Endothelial cell of umbilical vein (primary cell): ENCODE data around the gene HSD3B7. TPM values are rescaled to one million over a fixed set of nuclear protein-coding genes. Genes with fewer than 3 reads are reported as not detected.

Experiments used
- BruUV-seq: library from RNA; stranded (reverse); fragments of 400-500 nt; replicated peaks from 2 replicates; lab custom pipeline; 2021; lab: Mats Ljungman, UMichigan
- CTCF ChIA-PET: fragments of 300-600, 350-600 bp; sonication (Branson Sonifier 250); formaldehyde crosslinking; loops from one replicate; lab custom pipeline; 2021; ENCODE audit warnings: antibody characterized with exemption, inconsistent platforms; lab: Charles Lee
- POLR2A ChIA-PET: fragments of 300-600, 350-600 bp; sonication (Branson Sonifier 250); formaldehyde crosslinking; loops from one replicate; lab custom pipeline; 2021; ENCODE audit warnings: antibody characterized with exemption, inconsistent platforms; lab: Charles Lee
- DNase-seq: peaks from one replicate; pipeline ENCODE4 v3.0.0-alpha.2; 2011; ENCODE audit warnings: low read depth, low spot score
- FAIRE-seq: peaks from 2 replicates; lab custom pipeline; 2011; peaks lifted over from hg19 to GRCh38; lab: Jason Lieb, UNC
- H2AFZ ChIP-seq: 2 replicates; pipeline ENCODE4 v1.6.0; 2012; ENCODE audit warnings: low read depth, low read length, control low read depth, inconsistent platforms
- H3K27ac ChIP-seq: 2 replicates; pipeline ENCODE4 v1.5.1; 2011; ENCODE audit warnings: low read depth, mild to moderate bottlenecking, control low read depth, low read length, moderate library complexity; ENCODE audit not compliant: insufficient read depth
- H3K27me3 ChIP-seq, 2 experiments: 2 replicates each; pipeline versions ENCODE4 v1.6.0 to v1.6.1; 2011; ENCODE audit warnings: low read length in 2 of 2, mixed read lengths in 1 of 2; ENCODE audit not compliant: control insufficient read depth in 2 of 2, insufficient read depth in 2 of 2
- H3K36me3 ChIP-seq, 2 experiments: 2 replicates in 1 of 2; 3 replicates in 1 of 2; pipeline ENCODE4 v1.5.1; 2011; ENCODE audit warnings: low read length in 2 of 2, mild to moderate bottlenecking in 1 of 2, moderate library complexity in 1 of 2; ENCODE audit not compliant: control insufficient read depth in 2 of 2, insufficient read depth in 2 of 2; ENCODE audit errors: extremely low read depth in 1 of 2
- H3K4me1 ChIP-seq: 3 replicates; pipeline ENCODE4 v1.5.1; 2011; ENCODE audit warnings: mild to moderate bottlenecking, low read length; ENCODE audit not compliant: control insufficient read depth, insufficient read depth; ENCODE audit errors: extremely low read depth
- H3K4me2 ChIP-seq: 2 replicates; pipeline ENCODE4 v1.6.1; 2011; ENCODE audit warnings: low read length, control low read depth, mixed read lengths; ENCODE audit not compliant: insufficient read depth
- H3K4me3 ChIP-seq, 3 experiments: fragments of 200-600 bp in 1 of 3; sonication (generic), shearing (Covaris generic) in 1 of 3; replicated peaks in 1 of 3; 2 replicates each; pipeline ENCODE4 v1.5.1; 2011 to 2016; ENCODE audit warnings: control low read depth in 3 of 3, low read length in 3 of 3, mild to moderate bottlenecking in 2 of 3, inconsistent platforms in 1 of 3, low read depth in 1 of 3, moderate library complexity in 1 of 3; ENCODE audit not compliant: insufficient read depth in 1 of 3
- H3K79me2 ChIP-seq: 2 replicates; pipeline ENCODE4 v1.6.0; 2012; ENCODE audit warnings: low read length, inconsistent platforms; ENCODE audit not compliant: control insufficient read depth, insufficient read depth
- H3K9ac ChIP-seq: replicated peaks from 2 replicates; pipeline ENCODE3; 2011; ENCODE audit warnings: low read length, control low read depth; ENCODE audit not compliant: insufficient read depth; ENCODE audit errors: extremely low read depth
- H3K9me1 ChIP-seq: replicated peaks from 3 replicates; pipeline ENCODE4 v1.6.0; 2011; ENCODE audit warnings: mild to moderate bottlenecking, low read length; ENCODE audit not compliant: control insufficient read depth, insufficient read depth; ENCODE audit errors: extremely low read depth
- H3K9me3 ChIP-seq: replicated peaks from 2 replicates; pipeline ENCODE4 v1.5.1; 2012; ENCODE audit warnings: low read length, inconsistent platforms; ENCODE audit not compliant: control insufficient read depth, insufficient read depth
- H4K20me1 ChIP-seq: replicated peaks from 2 replicates; pipeline ENCODE3; 2011; ENCODE audit warnings: mild to moderate bottlenecking, low read length; ENCODE audit not compliant: control insufficient read depth, insufficient read depth; ENCODE audit errors: extremely low read depth
- FOS ChIP-seq: IDR thresholded peaks from 2 replicates; pipeline ENCODE4 v1.6.1; 2011; ENCODE audit warnings: mild to moderate bottlenecking, low read length, moderate library complexity, borderline replicate concordance; ENCODE audit not compliant: insufficient read depth
- JUN ChIP-seq: IDR thresholded peaks from 2 replicates; pipeline ENCODE4 v1.6.1; 2011; ENCODE audit warnings: borderline replicate concordance, low read depth; ENCODE audit not compliant: insufficient read length, insufficient read depth
- dilution Hi-C: fragments of 300-500 bp; cut with MboI; formaldehyde crosslinking; loops from one replicate; pipeline ENCODE4 v1.15.0; 2019; ENCODE audit warnings: low sequenced_read_pairs; ENCODE audit not compliant: extremely low pct_ligation_motif_present
- intact Hi-C: fragments of 100-400 bp; cut with micrococcal nuclease; formaldehyde crosslinking; loops from one replicate; pipeline ENCODE4 v1.10.0; 2022
- polyA plus RNA-seq, 4 experiments: library from polyadenylated mRNA; depleted of rRNA in 3 of 4; stranded (reverse) in 3 of 4; unstranded in 1 of 4; fragments of >200 nt; gene quantifications; 2 replicates each; pipeline versions ENCODE4 v1.2.1 to v1.2.3, GENCODE V29; 2011 to 2012; ENCODE audit warnings: missing spikeins in 1 of 4
- total RNA-seq: library from RNA; stranded (reverse); gene quantifications from 2 replicates; pipeline ENCODE4 v1.2.3, GENCODE V29; 2021
- TF ChIP-seq, protein P1 (sequence below), 2 donors: IDR thresholded peaks; 1 replicate in 1 of 2; 2 replicates in 1 of 2; pipeline ENCODE4 v1.5.1; 2011; ENCODE audit warnings: low read length in 2 of 2, mild to moderate bottlenecking in 2 of 2, moderate library complexity in 2 of 2, control low read depth in 1 of 2, inconsistent platforms in 1 of 2, low read depth in 1 of 2; ENCODE audit not compliant: insufficient read depth in 1 of 2; ENCODE audit errors: extremely low read depth in 1 of 2

HSD3B7 gene
- total and polyA plus RNA-seq, 2 donors (not counting 3 experiments of a cell fraction or from before 2014, with no cell fraction given), result 3.5 to 4.8 TPM

DNA sequence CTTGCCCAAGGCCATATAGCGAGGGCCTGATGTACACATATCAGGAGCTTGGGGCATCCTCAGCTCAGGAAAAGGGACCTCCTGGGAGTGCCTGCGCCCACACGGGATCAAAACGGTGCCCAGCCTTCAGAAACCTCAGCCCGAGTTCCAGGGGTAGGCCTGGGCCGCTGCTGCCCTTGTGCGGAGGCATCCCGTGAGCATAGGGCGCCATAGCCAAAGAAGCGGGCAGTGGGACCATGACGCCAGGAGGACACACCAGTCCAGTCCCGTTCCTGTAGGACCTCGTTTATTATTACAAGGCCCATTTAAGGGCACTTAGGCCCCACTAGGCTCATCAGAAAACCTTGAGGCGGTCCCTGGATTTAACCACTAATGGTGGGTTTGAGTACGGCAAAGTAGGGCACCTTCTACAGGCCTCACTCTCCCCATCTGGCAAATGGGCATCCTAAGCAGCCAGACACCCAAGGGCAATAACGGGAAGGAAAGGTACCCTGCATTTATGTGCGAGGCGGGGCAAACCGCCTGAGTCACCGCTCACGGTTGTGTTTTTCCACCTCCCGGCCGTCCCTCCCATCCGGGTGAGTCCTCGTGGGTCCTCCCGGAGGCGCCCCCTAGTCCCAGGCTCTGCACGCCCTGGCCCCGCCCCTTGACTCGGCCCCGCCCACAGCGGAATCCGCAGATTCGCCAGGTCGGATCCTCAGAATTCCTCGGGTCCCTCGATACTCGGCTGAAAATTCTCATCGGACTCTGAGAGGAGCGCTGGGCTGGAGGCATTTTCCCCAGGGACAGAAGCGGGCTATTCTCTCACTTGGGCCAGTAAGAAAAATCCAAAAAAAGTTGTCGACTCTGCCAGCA, 28.2 kb upstream of the HSD3B7 start:
- intact Hi-C loops, result loop anchor here (1.0 kb wide), 4 partner anchors 8 to 137 kb away; partner anchors contain the start of genes FBXL19, ORAI3, STX4 and VKORC1
- Histone ChIP-seq H3K27me3 (no peaks in the 10 kb centered on the region), H3K36me3 (peaks cover 16 to 18% of the 10 kb centered on the region in 2 experiments), H3K4me2 (peak overlapping the region; percentile 75), H3K9me3 (no peaks in the 10 kb centered on the region), H4K20me1 (no peaks in the 10 kb centered on the region), H3K4me3 (peak overlapping the region; percentile 60 to 71 (median 67)), H3K27ac (peak overlapping the region; percentile 100), H3K79me2 (peaks cover 14% of the 10 kb centered on the region), H3K9me1 (no peaks in the 10 kb centered on the region), H3K9ac (peak overlapping the region; percentile 97), H3K4me1 (peaks cover 12% of the 10 kb centered on the region), H2AFZ (peak overlapping the region; percentile 69)
- no peak for TF ChIP-seq JUN
- TF ChIP-seq, protein P1, sequence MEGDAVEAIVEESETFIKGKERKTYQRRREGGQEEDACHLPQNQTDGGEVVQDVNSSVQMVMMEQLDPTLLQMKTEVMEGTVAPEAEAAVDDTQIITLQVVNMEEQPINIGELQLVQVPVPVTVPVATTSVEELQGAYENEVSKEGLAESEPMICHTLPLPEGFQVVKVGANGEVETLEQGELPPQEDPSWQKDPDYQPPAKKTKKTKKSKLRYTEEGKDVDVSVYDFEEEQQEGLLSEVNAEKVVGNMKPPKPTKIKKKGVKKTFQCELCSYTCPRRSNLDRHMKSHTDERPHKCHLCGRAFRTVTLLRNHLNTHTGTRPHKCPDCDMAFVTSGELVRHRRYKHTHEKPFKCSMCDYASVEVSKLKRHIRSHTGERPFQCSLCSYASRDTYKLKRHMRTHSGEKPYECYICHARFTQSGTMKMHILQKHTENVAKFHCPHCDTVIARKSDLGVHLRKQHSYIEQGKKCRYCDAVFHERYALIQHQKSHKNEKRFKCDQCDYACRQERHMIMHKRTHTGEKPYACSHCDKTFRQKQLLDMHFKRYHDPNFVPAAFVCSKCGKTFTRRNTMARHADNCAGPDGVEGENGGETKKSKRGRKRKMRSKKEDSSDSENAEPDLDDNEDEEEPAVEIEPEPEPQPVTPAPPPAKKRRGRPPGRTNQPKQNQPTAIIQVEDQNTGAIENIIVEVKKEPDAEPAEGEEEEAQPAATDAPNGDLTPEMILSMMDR (IDR thresholded peaks at IDR 0.05; ENCODE audit: extremely low read depth in 1 of 2, insufficient read depth in 1 of 2, low read depth in 1 of 2, low read length in 2 of 2), result peak in 1 of 2 donors; percentile 46
- TF ChIP-seq FOS, result peak; percentile 48
- POLR2A ChIA-PET, result no interaction called here
- peak; percentile 89 for DNase-seq
- dilution Hi-C loops, result no loop called here
- BruUV-seq, result TSS peak; percentile 73
- CTCF ChIA-PET, result interaction anchor here (0.7 to 1.0 kb wide), 2 partner anchors 28 to 912 kb away, joined by 3 to 4 read pairs; partner anchors contain the start of gene HSD3B7
- FAIRE-seq, result no peak
